Neutrophil (primary cell): ENCODE measurements around the gene RPTOR.

Experiments
- H3K27ac ChIP-seq: fragments of 200-600 bp; sonication (generic); 2 replicates; pipeline ENCODE4 v1.5.1; 2016; ENCODE audit warnings: mild to moderate bottlenecking, moderate library complexity
- H3K27me3 ChIP-seq: fragments of 200-600 bp; sonication (generic); 2 replicates; pipeline ENCODE4 v1.6.0; 2016; ENCODE audit warnings: mild to moderate bottlenecking
- H3K36me3 ChIP-seq: fragments of 200-600 bp; sonication (generic); 2 replicates; pipeline ENCODE4 v1.5.1; 2017
- H3K4me1 ChIP-seq, 2 experiments: fragments of 200-600 bp in 1 of 2; sonication (generic) in 1 of 2; 1 replicate in 1 of 2; 2 replicates in 1 of 2; pipeline versions ENCODE4 v1.5.1 to v1.6.1; 2013 to 2016; ENCODE audit warnings: low read depth in 1 of 2, low read length in 1 of 2, mild to moderate bottlenecking in 1 of 2, moderate library complexity in 1 of 2; ENCODE audit not compliant: control insufficient read depth in 1 of 2, insufficient read depth in 1 of 2
- H3K4me3 ChIP-seq, 2 experiments: fragments of 200-600 bp in 1 of 2; sonication (generic) in 1 of 2; 1 replicate in 1 of 2; 2 replicates in 1 of 2; pipeline ENCODE4 v1.5.1; 2013 to 2016; ENCODE audit warnings: low read depth in 1 of 2, low read length in 1 of 2, mild to moderate bottlenecking in 1 of 2, moderate library complexity in 1 of 2
- H3K9me3 ChIP-seq: fragments of 200-600 bp; sonication (generic); 2 replicates; pipeline ENCODE4 v1.5.1; 2016
- CTCF ChIP-seq: fragments of 200-600 bp; sonication (generic); IDR thresholded peaks from 2 replicates; pipeline ENCODE4 v1.5.1; 2016; ENCODE audit warnings: antibody characterized with exemption

The RPTOR gene

DNA sequence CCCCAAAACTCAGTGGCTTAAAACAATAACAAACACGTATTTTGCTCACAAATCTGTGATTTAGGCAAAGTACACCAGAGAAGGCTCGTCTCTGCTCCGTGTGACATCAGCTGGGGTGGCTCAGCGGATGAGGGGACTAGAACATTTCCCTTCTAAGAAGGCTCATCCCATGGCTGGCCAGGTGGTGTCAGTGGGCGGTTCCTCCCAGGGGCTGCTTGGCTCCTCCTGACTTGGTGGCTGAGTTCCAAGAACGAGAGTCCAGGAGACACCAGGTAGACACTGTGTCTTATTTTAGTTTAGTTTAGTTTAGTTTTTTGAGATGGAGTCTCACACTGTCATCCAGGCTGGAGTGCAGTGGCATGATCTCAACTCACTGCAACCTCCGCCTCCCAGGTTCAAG is 441.4 kb downstream of the RPTOR start:
- no peaks in the 10 kb centered on the region for H3K36me3 ChIP-seq
- no peaks in the 10 kb centered on the region for H3K9me3 ChIP-seq
- H3K4me3 ChIP-seq, result no peak overlapping the region
- no peak overlapping the region for H3K27ac ChIP-seq
- peaks cover 26% of the 10 kb centered on the region for H3K27me3 ChIP-seq
- H3K4me1 ChIP-seq, result peaks cover 16 to 32% of the 10 kb centered on the region in 2 experiments
- no peak for TF ChIP-seq CTCF

GRCh38 chr17:80986816-80987475 is 442.3 kb downstream of the RPTOR start:
- Histone ChIP-seq H3K27ac (peak overlapping the region; percentile 54), H3K27me3 (peaks cover 17% of the 10 kb centered on the region), H3K9me3 (no peaks in the 10 kb centered on the region), H3K4me3 (peak overlapping the region; percentile 20 to 28), H3K36me3 (no peaks in the 10 kb centered on the region), H3K4me1 (peaks cover 19 to 27% of the 10 kb centered on the region in 2 experiments)
- peak; percentile 22 for TF ChIP-seq CTCF

DNA sequence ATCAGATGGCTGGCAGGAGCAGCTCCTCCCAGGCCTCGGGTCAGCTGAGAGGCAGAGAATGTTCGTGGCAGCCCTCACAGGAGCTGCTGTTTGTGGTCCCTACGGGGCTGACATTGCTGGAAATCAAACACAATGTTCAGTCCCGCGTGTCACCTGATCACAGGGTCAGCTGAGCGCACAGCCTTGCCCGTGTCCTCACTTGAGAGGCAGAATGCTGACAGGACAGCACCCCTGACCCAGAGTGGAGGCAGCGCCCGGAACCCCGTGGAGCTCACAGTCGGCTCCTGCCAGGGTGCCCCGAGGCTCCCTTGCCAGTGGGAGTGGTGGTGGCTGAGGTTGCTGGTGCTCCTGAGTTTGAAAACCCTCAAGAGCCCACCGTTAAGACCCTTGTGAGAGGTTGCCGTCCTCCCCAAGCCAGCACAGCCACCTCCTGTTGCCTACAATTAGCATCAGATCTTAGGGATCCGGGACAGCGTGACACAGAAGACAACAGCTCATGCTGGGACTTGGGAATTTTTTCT is 443.4 kb downstream of the RPTOR start:
- no peak overlapping the region for H3K4me3 ChIP-seq
- H3K27ac ChIP-seq, result no peak overlapping the region
- peaks cover 17% of the 10 kb centered on the region for H3K27me3 ChIP-seq
- H3K36me3 ChIP-seq, result no peaks in the 10 kb centered on the region
- no peaks in the 10 kb centered on the region for H3K9me3 ChIP-seq
- peaks cover 27 to 36% of the 10 kb centered on the region in 2 experiments for H3K4me1 ChIP-seq
- TF ChIP-seq CTCF, result no peak

DNA sequence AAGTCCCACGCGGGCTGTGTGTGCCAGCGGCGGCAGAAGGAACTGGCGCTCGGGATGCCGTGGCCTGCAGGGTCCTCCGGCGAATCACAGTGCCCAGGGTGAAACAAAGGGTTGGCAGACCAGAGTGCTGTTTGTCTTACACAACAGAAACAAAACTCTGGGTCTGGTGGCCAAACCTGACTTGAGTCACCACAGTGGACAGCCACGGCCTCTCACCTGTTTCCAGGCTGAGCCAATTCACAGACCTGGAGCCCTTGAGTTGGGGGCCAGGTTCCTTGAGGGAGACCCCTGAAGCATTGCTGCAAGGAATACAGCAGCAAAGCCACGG is 444.9 kb downstream of the RPTOR start:
- Histone ChIP-seq H3K9me3 (no peaks in the 10 kb centered on the region), H3K4me1 (peaks cover 33 to 44% of the 10 kb centered on the region in 2 experiments), H3K36me3 (no peaks in the 10 kb centered on the region), H3K27me3 (peaks cover 17% of the 10 kb centered on the region), H3K4me3 (peak overlapping the region in 1 of 2 experiments; percentile 40), H3K27ac (no peak overlapping the region)
- TF ChIP-seq CTCF, result no peak

DNA sequence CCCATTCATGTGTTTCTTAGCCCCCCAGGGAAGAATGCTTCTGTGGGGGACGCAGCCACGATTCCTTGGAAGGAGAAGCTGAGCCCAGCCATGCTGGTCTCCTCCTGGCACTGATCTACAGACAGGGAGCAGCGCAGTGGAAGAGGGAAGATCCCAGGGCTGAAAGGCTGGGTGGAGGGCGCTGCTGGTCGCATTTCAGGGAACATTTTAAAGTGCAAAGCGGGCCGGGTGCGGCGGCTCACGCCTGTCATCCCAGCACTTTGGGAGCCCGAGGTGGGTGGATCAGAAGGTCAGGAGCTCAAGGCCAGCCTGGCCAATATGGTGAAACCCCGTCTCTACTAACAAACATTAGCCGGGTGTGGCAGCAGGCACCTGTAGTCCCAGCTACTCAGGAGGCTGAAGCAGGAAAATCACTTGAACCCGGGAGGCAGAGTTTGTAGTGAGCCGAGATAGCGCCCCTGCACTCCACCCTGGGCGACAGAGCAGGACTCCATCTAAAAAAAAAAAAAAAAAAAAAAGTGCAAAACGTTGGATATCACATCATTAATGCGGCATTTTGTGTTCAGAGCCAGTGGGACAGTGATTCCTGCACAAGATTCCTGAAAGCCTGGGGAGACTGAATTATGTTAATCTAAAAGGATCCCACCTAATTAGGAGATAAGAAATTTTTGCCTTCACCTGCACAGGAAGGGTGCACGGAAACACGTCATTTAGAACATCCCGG is 446.4 kb downstream of the RPTOR start:
- Histone ChIP-seq H3K27me3 (peaks cover 17% of the 10 kb centered on the region), H3K4me3 (peak overlapping the region; percentile 73 to 82), H3K36me3 (peaks cover 13% of the 10 kb centered on the region), H3K9me3 (no peaks in the 10 kb centered on the region), H3K4me1 (peaks cover 32 to 44% of the 10 kb centered on the region in 2 experiments), H3K27ac (peak overlapping the region; percentile 50)
- no peak for TF ChIP-seq CTCF
